Germinal center (tissue), 1 donor: ENCODE data around the gene NAT10.

Experiments used
- DNase-seq: peaks from one replicate; pipeline ENCODE4 v3.0.0; 2012; ENCODE audit warnings: mixed read lengths, low spot score

Gene NAT10

GRCh38 chr11:34150494-34151151, 45.2 kb downstream of the NAT10 start:
- no peak for DNase-seq

DNA sequence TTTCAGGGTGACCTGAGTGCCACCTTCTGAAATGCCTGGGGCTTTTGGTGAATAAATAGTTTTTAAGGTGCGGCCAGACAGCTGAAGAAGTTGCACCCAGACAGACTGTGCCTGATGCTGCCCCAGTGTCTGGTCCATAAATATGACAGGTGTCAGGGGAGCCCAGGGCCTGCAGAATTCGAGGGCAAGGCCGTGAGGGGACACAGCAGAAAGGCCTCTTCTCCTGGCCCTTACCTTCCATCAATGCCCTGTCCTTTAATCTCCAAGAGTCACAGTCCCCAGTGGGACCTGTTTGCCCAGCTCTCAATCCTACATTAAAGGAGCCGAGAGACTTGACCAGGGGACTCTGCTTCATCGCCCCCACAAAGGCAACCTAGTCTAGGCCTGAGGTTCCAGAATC, 45.7 kb downstream of the NAT10 start:
- no peak for DNase-seq

- DNase-seq: no peak
These were observed 46.8 kb downstream of the NAT10 start for GRCh38 chr11:34151916-34152845.

DNA sequence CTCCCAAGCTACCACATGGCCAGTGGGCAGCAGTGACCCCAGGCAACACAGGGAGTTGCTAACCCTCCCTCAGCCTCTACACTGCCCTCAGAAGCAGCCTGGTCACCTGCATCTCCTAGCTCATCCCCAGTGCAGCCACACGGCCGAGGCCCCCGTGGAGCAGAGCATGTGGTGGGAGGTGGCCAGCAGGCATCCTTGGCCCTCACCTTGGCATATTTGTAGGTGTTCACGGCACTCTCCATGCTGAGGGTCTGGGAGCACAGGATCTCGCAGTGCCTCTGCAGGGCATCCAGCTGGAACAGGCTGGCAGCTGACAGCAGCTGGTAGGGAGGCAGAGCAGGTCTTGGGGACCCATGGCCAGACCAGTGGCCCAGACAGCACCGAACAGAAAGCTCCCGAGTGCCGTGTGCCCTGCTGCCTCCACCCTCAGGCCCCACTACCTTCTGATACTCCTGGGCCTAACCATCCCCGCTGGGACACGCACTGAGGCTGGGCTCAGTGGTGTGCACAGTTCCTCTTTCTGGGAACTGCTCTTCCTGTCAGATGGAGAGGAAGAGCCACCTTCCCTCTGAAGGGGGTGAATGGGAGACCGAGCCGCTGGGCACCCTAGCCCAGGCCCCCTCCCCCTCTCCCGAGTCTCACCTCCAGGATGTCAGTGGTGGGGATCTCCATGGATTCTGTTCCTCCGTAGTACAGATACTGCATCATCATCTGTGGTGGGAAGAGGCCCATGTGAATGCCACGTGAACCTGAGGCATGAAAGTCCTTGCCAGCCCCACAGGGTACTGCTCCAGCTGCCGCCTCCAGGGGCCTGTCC, 48.8 kb downstream of the NAT10 start:
- peak; percentile 82 for DNase-seq

DNA sequence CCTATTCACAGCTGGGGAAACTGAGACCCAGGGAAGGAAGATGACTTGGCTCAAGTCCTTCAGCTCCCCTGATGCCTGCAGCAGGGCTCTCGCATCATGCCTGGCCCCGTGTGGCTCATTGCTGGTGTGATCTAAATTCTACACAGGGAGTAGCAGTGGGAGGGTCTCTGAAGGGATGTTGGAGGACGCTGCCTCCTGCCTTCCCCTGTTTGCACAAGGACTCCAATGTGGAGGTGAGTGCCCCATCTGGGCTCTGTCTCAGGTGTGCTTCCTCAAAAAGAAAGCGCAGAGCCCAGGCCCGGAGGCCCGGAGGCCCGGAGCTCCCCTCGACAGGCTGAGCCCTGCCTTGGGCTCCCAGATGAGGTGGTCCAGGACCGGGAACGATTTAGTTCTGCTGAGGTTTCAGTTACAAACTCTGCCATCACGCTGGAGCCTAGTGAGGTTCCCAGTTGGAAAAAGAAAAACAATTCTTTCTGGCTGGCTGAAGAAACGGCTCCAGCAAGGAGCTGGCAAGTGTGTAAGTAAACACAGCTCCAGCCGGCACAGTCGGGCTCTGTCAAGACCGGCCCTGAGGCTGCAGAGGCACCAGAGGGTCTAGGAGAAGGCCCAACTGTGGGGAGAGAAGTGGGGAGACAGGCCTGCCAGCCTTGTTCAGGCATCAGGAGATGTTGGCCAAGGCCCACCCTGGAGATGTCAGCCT, 49.8 kb downstream of the NAT10 start:
- no peak for DNase-seq

DNA sequence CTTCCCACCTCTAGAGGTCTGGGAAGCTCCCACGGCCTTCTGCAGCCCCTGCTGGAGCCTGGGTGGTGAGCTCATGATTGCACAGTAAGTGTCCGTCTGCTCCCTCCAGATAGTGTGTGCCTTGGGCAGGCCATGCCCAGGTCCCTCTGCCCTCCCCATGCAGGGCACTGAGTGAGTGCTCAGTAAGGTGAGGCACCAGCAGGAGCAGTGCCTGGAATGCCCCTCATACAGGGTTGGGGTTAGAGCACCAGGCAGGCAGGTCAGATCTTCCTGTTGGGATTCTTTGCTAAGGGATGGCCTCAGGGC, 50.3 kb downstream of the NAT10 start:
- no peak for DNase-seq

- DNase-seq: no peak
These were observed 51.7 kb downstream of the NAT10 start for GRCh38 chr11:34157163-34157562.

GRCh38 chr11:34158661-34159060, 53.2 kb downstream of the NAT10 start:
- DNase-seq: no peak

- no peak for DNase-seq
These were observed 54.8 kb downstream of the NAT10 start for GRCh38 chr11:34160049-34160721.

GRCh38 chr11:34160791-34161190, 55.4 kb downstream of the NAT10 start:
- DNase-seq: no peak

DNA sequence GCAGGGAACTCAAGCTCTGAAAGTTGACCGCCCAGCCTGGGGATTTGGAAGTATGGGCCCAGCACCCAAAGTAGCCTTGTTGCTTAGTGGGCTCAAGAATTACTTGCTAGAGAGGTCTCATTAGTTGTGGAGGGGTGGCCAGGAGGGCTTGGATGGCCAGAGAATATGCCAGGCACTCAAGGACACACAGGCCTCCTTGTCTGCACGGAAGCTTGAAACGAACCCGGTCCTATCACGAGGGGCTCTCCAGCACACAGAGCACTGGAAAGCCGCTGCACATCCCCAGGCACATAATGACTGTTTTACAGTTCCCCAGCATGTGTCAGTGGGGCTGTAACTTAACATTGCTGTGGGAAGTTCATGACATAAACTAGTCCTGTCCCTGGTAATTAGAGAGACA, 55.9 kb downstream of the NAT10 start:
- DNase-seq: no peak

DNA sequence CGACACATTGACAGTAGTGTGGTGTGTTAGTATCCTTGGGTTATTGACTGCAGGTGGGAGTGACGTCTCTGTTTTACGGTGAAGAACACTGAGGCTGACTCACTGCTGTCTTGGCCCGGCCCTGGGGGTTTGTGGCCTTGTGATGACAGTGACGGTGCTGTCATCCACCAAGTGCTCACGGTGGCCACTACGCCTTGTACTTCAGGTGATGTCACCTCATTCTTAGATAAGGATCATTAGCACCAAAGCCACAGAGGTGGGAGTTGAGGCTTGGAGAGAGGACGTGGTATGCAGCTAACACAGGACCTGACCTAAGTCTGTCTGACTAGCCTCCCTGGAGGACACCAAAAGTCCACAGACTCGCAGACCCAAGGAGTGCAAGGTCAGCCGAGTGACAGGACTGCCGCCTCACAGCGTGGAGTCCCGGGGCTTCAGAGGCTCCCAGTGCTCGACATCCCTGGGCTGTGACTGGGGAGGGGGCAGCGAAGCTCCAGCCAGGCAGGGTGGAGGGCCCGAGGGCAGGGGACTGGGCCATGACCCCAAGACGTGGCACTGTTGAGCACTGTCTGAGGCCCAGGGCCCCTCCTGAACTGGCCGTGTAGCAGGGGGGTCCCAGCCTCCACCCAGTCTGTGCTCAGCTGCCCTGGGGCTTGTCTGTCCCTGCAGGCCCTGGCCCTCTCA, 56.5 kb downstream of the NAT10 start:
- DNase-seq: no peak

GRCh38 chr11:34162493-34162820, 57.0 kb downstream of the NAT10 start:
- DNase-seq: no peak

- no peak for DNase-seq
These were observed 57.4 kb downstream of the NAT10 start for GRCh38 chr11:34162856-34163255.

DNA sequence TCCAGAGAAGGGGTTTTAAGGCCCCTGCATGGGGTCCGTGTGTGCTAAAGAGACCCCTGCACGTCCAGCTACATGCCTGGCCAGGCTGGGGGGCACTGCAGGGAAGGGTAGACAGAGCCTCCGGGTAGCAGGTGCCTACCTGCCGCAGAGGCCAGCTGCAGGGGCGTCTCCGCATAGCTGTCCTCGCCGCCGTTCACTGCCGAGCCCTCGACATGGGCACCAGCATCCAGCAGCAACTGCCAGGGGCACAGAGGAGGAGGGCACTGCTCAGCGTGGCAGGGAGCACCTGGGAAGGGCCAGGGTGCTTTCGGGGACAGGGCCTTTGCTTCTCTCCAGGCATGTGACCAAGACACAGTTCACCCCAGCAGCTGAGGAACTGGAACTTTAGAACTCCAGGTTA, 59.7 kb downstream of the NAT10 start:
- no peak for DNase-seq

DNA sequence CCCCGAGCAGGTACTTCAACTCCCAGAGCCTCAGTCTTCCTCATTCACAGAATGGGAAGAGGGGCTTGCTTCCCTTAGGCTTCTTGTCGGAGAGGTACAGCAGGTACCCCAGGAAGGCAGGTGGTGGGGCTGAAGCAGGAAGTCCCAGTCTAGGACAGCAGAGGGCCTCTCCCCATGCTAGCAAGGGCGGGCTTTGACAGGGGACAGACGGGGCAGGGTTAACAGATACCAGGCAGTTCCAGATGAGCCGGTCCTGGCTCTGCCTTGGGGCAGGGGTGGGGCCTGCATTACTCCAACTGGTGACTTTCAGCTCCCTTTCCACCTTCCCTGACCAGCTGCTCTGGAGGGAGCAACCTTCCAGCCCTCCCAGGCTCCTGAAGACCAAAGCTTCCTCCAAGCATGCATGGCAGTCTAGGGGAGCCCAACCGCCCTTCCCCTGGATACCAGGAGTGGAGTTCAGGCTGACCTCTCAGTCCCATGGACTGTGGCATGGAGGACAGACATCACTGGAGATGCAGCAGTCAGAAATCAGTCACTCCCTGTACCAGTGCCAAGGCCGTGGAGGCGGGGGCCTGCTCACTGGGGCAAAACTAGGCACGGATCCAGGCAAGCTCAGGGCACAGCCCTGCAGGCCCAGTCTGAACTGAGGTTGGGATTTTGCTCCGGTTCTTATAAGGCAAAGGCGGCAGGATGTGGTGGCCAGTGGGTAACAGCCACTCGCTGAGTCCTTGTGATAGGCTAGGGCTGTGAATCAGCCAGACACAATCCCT, 60.5 kb downstream of the NAT10 start:
- DNase-seq: no peak

DNA sequence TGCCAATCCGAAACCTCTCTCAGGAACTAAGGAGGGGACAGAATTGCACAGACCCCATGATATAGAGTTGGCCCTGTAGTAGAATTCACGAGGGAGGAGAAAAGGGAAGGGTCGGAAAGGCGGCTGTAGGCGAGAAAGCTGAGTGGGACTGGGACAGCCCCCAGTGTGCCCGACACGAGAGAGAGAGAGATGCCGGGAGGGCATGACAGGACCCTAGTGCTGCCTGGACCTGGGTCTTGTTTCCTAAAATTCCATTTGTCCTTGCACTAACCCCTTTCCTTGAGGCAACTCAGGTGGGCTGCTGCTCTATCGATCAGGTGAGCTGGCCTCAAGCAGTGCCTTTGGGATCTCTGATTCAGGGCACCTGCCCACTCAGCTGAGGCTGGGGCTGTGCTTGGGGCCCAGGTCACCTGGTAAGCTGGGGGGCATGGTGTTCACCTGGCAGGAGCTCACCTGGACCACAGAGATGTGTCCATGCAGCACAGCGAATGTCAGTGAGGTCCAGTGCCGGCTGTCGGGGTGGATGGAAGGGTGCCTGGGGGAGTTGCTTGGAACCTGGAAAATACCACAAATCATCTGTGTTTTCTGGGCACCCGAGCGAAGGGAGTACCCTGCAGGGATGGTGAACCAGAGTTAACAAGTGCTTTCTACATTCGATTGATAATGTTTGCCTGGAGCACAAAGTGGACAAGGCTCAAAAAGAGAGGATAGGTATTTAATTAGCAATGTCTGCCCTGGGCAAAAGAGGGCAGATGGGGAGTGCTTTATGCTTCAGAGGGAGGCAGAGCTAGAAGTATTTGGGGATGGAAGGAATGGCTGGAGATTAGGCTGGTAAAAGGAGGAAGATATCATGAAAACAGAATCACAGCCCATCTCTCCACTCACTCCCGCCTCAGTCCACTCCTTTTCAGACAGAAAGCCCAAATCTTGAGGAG, 61.6 kb downstream of the NAT10 start:
- no peak for DNase-seq

DNA sequence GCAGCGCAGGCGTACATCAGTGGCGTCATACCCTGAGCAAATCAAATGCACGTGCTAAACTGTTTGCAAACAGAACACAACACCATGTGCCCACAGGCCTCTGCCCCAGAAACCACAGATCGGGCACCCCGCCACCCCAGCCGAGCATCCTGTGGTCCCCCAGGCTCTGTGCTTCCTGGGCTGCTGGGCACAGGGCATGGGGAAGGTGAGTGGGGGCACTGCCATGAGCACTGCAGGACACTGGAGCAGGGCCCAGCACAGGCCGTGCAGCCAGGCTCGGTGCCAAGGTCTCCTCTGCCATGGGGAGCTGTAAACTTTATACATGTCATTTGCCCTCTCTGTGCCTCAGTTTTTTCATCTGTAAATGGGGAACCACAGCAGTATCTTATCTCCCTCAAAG, 62.5 kb downstream of the NAT10 start:
- no peak for DNase-seq
